SJCRH30 (cell line): ENCODE results near the gene BBS5. TPM values are rescaled to one million over a fixed set of nuclear protein-coding genes. Genes with fewer than 3 reads are reported as not detected.

ENCODE experiments used
- DNase-seq, 2 experiments: peaks; one replicate each; pipeline ENCODE4 v3.0.0-alpha.2; 2015 to 2020
- H3K27ac ChIP-seq: fragments of 250-450 bp; sonication (Bioruptor Pico); 2 replicates; pipeline ENCODE4 v1.5.1; 2020; ENCODE audit warnings: mild to moderate bottlenecking, moderate library complexity
- H3K27me3 ChIP-seq: fragments of 250-450 bp; sonication (Bioruptor Pico); 2 replicates; pipeline ENCODE4 v1.5.1; 2020; ENCODE audit warnings: mild to moderate bottlenecking, moderate library complexity
- H3K36me3 ChIP-seq: fragments of 250-450 bp; sonication (Bioruptor Pico); 2 replicates; pipeline ENCODE4 v1.5.1; 2020; ENCODE audit warnings: mild to moderate bottlenecking, moderate library complexity
- H3K4me1 ChIP-seq: fragments of 250-450 bp; sonication (Bioruptor Pico); 2 replicates; pipeline ENCODE4 v1.5.1; 2020; ENCODE audit warnings: mild to moderate bottlenecking, moderate library complexity
- H3K4me3 ChIP-seq: fragments of 250-450 bp; sonication (Bioruptor Pico); 2 replicates; pipeline ENCODE4 v1.5.1; 2020; ENCODE audit warnings: mild to moderate bottlenecking, moderate library complexity
- H3K9me3 ChIP-seq: fragments of 250-450 bp; sonication (Bioruptor Pico); replicated peaks from 2 replicates; pipeline ENCODE4 v1.5.1; 2020; ENCODE audit warnings: mild to moderate bottlenecking, moderate library complexity
- total RNA-seq: library from RNA; depleted of rRNA; stranded (reverse); fragments of >200 nt; shearing (Covaris generic); gene quantifications from 2 replicates; pipeline ENCODE4 v1.2.3, GENCODE V29; 2014; rRNA removed

Gene BBS5
- total RNA-seq, 1 experiment from 2014 or later: 5.4 TPM

GRCh38 chr2:169546756-169547155, 67.5 kb downstream of the BBS5 start:
- no peak overlapping the region for H3K27ac ChIP-seq
- no peaks in the 10 kb centered on the region for H3K9me3 ChIP-seq
- DNase-seq: no peak
- peaks cover 26% of the 10 kb centered on the region; the same call in 1 of the 2 replicates for H3K36me3 ChIP-seq
- H3K4me1 ChIP-seq: no peaks in the 10 kb centered on the region
- no peaks in the 10 kb centered on the region for H3K27me3 ChIP-seq
- no peak overlapping the region for H3K4me3 ChIP-seq

Other genes starting within 250 kb of the BBS5 start
- 0.03 TPM in 1 of 2 replicates, not detected in the other for gene LRP2, start 117.0 kb upstream of the BBS5 start, total RNA-seq
- 21.1 and 26.1 TPM in 2 replicates for gene KLHL41, start 30.2 kb downstream of the BBS5 start, total RNA-seq
- 33.2 and 40.0 TPM in 2 replicates for gene FASTKD1, start 94.4 kb downstream of the BBS5 start, total RNA-seq
- 41.1 and 56.2 TPM in 2 replicates for gene PPIG, start 104.9 kb downstream of the BBS5 start, total RNA-seq
- not detected in 2 replicates for gene CFAP210, start 214.9 kb downstream of the BBS5 start, total RNA-seq
- gene PHOSPHO2, start 215.0 kb downstream of the BBS5 start, total RNA-seq: 4.7 and 4.9 TPM in 2 replicates